ENCODE results near the gene RELB. TPM values are rescaled to one million over a fixed set of nuclear protein-coding genes. Genes with fewer than 3 reads are reported as not detected.
A peak's percentile ranks its signal among the peaks of the same experiment; 100 is the strongest.

Gene RELB
- total RNA-seq, 2 donors from 2014 or later = 9.5 to 14.5 TPM

GRCh38 chr19:45005787-45006186 lies 4.5 kb downstream of the RELB start:
- H3K9me3 Mint-ChIP-seq = no peaks in the 10 kb centered on the region
- H3K36me3 ChIP-seq (ENCODE audit: control insufficient read depth, insufficient read depth, low read length) = peaks cover 18% of the 10 kb centered on the region
- H3K27me3 ChIP-seq (ENCODE audit: control insufficient read depth, insufficient read depth, low read length, poor library complexity, severe bottlenecking) = no peaks in the 10 kb centered on the region
- H3K4me1 ChIP-seq (ENCODE audit: control insufficient read depth, insufficient read depth, low read length) = no peaks in the 10 kb centered on the region
- H3K27ac ChIP-seq (ENCODE audit: low read depth, low read length) = no peak overlapping the region
- H3K4me3 Mint-ChIP-seq = no peak overlapping the region
- no peak overlapping the region for H3K9ac ChIP-seq (ENCODE audit: extremely low read depth, low read length, poor library complexity, severe bottlenecking)
- 92 to 95% methylated on average over 8 to 9 of the region's 9 CpGs for WGBS, 2 experiments (ENCODE audit: insufficient coverage in 1 of 2, insufficient read length in 1 of 2)
- H3K4me1 Mint-ChIP-seq = peaks cover 2% of the 10 kb centered on the region
- no peaks in the 10 kb centered on the region for H3K27me3 Mint-ChIP-seq (ENCODE audit: insufficient read depth)
- no peak for TF ChIP-seq CTCF (conservative IDR thresholded peaks at IDR 0.05)
- H3K36me3 Mint-ChIP-seq (ENCODE audit: low read depth) = peaks cover 25% of the 10 kb centered on the region
- peak overlapping the region; percentile 53 for H3K27ac Mint-ChIP-seq
- DNase-seq = no peak
- no peaks in the 10 kb centered on the region for H3K9me3 ChIP-seq (ENCODE audit: control insufficient read depth, low read length)
- H3K4me3 ChIP-seq (ENCODE audit: low read length) = no peak overlapping the region

- Histone ChIP-seq H3K27me3 (ENCODE audit: control insufficient read depth, insufficient read depth, low read length, poor library complexity, severe bottlenecking) (no peaks in the 10 kb centered on the region), H3K27ac (ENCODE audit: low read depth, low read length) (no peak overlapping the region), H3K9me3 (ENCODE audit: control insufficient read depth, low read length) (no peaks in the 10 kb centered on the region), H3K9ac (ENCODE audit: extremely low read depth, low read length, poor library complexity, severe bottlenecking) (no peak overlapping the region), H3K4me1 (ENCODE audit: control insufficient read depth, insufficient read depth, low read length) (no peaks in the 10 kb centered on the region), H3K36me3 (ENCODE audit: control insufficient read depth, insufficient read depth, low read length) (peaks cover 12% of the 10 kb centered on the region), H3K4me3 (ENCODE audit: low read length) (no peak overlapping the region)
- peak; percentile 61 for DNase-seq
- H3K4me1 Mint-ChIP-seq = no peaks in the 10 kb centered on the region
- H3K36me3 Mint-ChIP-seq (ENCODE audit: low read depth) = peaks cover 21% of the 10 kb centered on the region
- TF ChIP-seq CTCF (conservative IDR thresholded peaks at IDR 0.05) = no peak
- peak overlapping the region; percentile 58 for H3K27ac Mint-ChIP-seq
- H3K4me3 Mint-ChIP-seq = no peak overlapping the region
- no peaks in the 10 kb centered on the region for H3K9me3 Mint-ChIP-seq
- H3K27me3 Mint-ChIP-seq (ENCODE audit: insufficient read depth) = no peaks in the 10 kb centered on the region
- WGBS, 2 experiments (ENCODE audit: insufficient coverage in 1 of 2, insufficient read length in 1 of 2) = 87 to 88% methylated on average over 9 to 10 of the region's 10 CpGs
Measured at GRCh38 chr19:45008552-45008951, 7.3 kb downstream of the RELB start.

- Histone ChIP-seq H3K9ac (ENCODE audit: extremely low read depth, low read length, poor library complexity, severe bottlenecking) (no peak overlapping the region), H3K27ac (ENCODE audit: low read depth, low read length) (no peak overlapping the region), H3K9me3 (ENCODE audit: control insufficient read depth, low read length) (no peaks in the 10 kb centered on the region), H3K4me3 (ENCODE audit: low read length) (no peak overlapping the region), H3K27me3 (ENCODE audit: control insufficient read depth, insufficient read depth, low read length, poor library complexity, severe bottlenecking) (no peaks in the 10 kb centered on the region), H3K36me3 (ENCODE audit: control insufficient read depth, insufficient read depth, low read length) (peaks cover 15% of the 10 kb centered on the region), H3K4me1 (ENCODE audit: control insufficient read depth, insufficient read depth, low read length) (no peaks in the 10 kb centered on the region)
- Mint-ChIP-seq H3K36me3 (ENCODE audit: low read depth) (peaks cover 23% of the 10 kb centered on the region), H3K4me3 (no peak overlapping the region), H3K27me3 (ENCODE audit: insufficient read depth) (no peaks in the 10 kb centered on the region), H3K4me1 (no peaks in the 10 kb centered on the region), H3K9me3 (no peaks in the 10 kb centered on the region), H3K27ac (peak overlapping the region; percentile 19)
- 90 to 91% methylated on average over 7 to 9 of the region's 9 CpGs for WGBS, 2 experiments (ENCODE audit: insufficient coverage in 1 of 2, insufficient read length in 1 of 2)
- TF ChIP-seq CTCF (conservative IDR thresholded peaks at IDR 0.05) = no peak
- no peak for DNase-seq
Measured at GRCh38 chr19:45009625-45010255, 8.5 kb downstream of the RELB start.
